Ovary (tissue), 9 donors: Measurements from ENCODE around the gene C4orf50. TPM values are rescaled to one million over a fixed set of nuclear protein-coding genes. Genes with fewer than 3 reads are reported as not detected.
A peak's percentile ranks its signal among the peaks of the same experiment; 100 is the strongest.

ENCODE experiments used
- DNase-seq, 5 donors: peaks; one replicate each; pipeline ENCODE4 v3.0.0-alpha.2; 2019 to 2020
- H3K27ac ChIP-seq, 2 donors: fragments of 200-600 bp; one replicate each; pipeline versions ENCODE4 v1.5.1 to v1.8.0; 2019 to 2022
- H3K27me3 ChIP-seq: fragments of 200-600 bp; one replicate; pipeline ENCODE4 v1.8.0; 2022
- H3K36me3 ChIP-seq: fragments of 200-600 bp; sonication (generic); one replicate; pipeline ENCODE4 v1.5.1; 2019
- H3K4me1 ChIP-seq: one replicate; pipeline ENCODE4 v1.8.1; 2013; ENCODE audit warnings: mild to moderate bottlenecking, moderate library complexity; ENCODE audit not compliant: insufficient read depth
- H3K4me3 ChIP-seq: fragments of 200-600 bp; sonication (generic); one replicate; pipeline ENCODE4 v1.5.1; 2017
- H3K9me3 ChIP-seq, 2 donors: fragments of 200-600 bp in 1 of 2; sonication (generic) in 1 of 2; one replicate each; pipeline versions ENCODE4 v1.5.1 to v1.8.1; 2013 to 2019; ENCODE audit warnings: mild to moderate bottlenecking in 1 of 2, moderate library complexity in 1 of 2
- CTCF ChIP-seq, 3 donors: fragments of 450-650 bp in 2 of 3; fragments of 200-600 bp in 1 of 3; IDR thresholded peaks; one replicate each; pipeline versions ENCODE4 v1.5.1 to v1.8.0; 2016 to 2022; ENCODE audit warnings: antibody characterized with exemption in 3 of 3, mild to moderate bottlenecking in 1 of 3
- EP300 ChIP-seq: sonication (generic); formaldehyde crosslinking; IDR thresholded peaks from one replicate; pipeline ENCODE4 v1.6.1; 2017; ENCODE audit warnings: antibody characterized with exemption
- POLR2A ChIP-seq: fragments of 450-650 bp; IDR thresholded peaks from one replicate; pipeline ENCODE4 v1.6.1; 2017; ENCODE audit warnings: antibody characterized with exemption, mild to moderate bottlenecking, moderate library complexity
- WGBS, 3 donors: extraction: QIAGEN DNeasy Blood & Tissue Kit in 1 of 3; methylation state at CpG; one replicate each; pipeline versions ENCODE4 v1.1.5 to v1.1.7; 2013 to 2017; 5-methylcytosine and 5-hydroxymethylcytosine counted together
- intact Hi-C, 4 donors: fragments of 100-400 bp; cut with DNase I; formaldehyde crosslinking; loops; one replicate each; pipeline versions ENCODE4 v1.11.0 to v1.15.1; 2022 to 2023
- polyA plus RNA-seq, 2 donors: library from polyadenylated mRNA; stranded (reverse); fragments of 200-250 nt in 1 of 2; fragments of 350-450 nt in 1 of 2; fragmentation: Illumina TruSeq in 1 of 2; extraction: RNeasy Lipid Tissue Mini Kit (QIAGEN cat#74804) in 1 of 2; gene quantifications; one replicate each; pipeline ENCODE4 v1.2.3, GENCODE V29; 2013 to 2014
- total RNA-seq, 7 donors: library from RNA; depleted of rRNA in 2 of 7; stranded (reverse); fragments of >200 nt in 2 of 7; fragmentation: NEBNext Ultra II Directional in 3 of 7; extraction: Animal tissue kit (Norgen Biotek cat#: 25700) in 3 of 7; gene quantifications; one replicate each; pipeline versions ENCODE4 v1.1.0 to v1.2.4, GENCODE V29; 2016 to 2023
- donor health status: DM: no; HTN: no; CAD: no; lungs with moderate emphysema.
- donor health status: DM: no; HTN: no; CAD: no.
- donor health status: Bipolar disorder and iron deficiency.
- donor health status: DM: yes; HTN: yes; CAD: no.
- donor health status: DM: no; HTN: no; CAD: no.
- donor health status: DM: yes; HTN: yes; CAD: no.

Gene C4orf50
- total and polyA plus RNA-seq, 9 donors: 0.04 to 0.35 (median 0.12) TPM

- DNase-seq: no peak
- Histone ChIP-seq H3K4me1 (peaks cover 4% of the 10 kb centered on the region), H3K27me3 (peaks cover 5% of the 10 kb centered on the region), H3K9me3 (no peaks in the 10 kb centered on the region), H3K36me3 (no peaks in the 10 kb centered on the region), H3K27ac (no peak overlapping the region), H3K4me3 (no peak overlapping the region)
- TF ChIP-seq CTCF (IDR thresholded peaks at IDR 0.05) (no peak), POLR2A (no peak), EP300 (no peak)
- WGBS, 3 donors: 7 to 16% (median 9%) methylated on average over 34 of the region's 34 CpGs
- intact Hi-C loops: no loop called here
These were observed 126.5 kb downstream of the C4orf50 start for GRCh38 chr4:5891563-5892322.

GRCh38 chr4:5890063-5890727, 128.0 kb downstream of the C4orf50 start:
- DNase-seq: no peak
- Histone ChIP-seq H3K27ac (no peak overlapping the region), H3K9me3 (no peaks in the 10 kb centered on the region), H3K4me3 (no peak overlapping the region), H3K4me1 (peaks cover 4% of the 10 kb centered on the region), H3K36me3 (no peaks in the 10 kb centered on the region), H3K27me3 (peaks cover 5% of the 10 kb centered on the region)
- TF ChIP-seq CTCF (IDR thresholded peaks at IDR 0.05) (no peak), EP300 (no peak), POLR2A (no peak)
- intact Hi-C loops: no loop called here
- WGBS, 3 donors: 1% methylated on average over 41 of the region's 41 CpGs

- WGBS, 3 donors: 14 to 17% (median 16%) methylated on average over 8 of the region's 8 CpGs
- no peak overlapping the region for H3K4me3 ChIP-seq
- TF ChIP-seq POLR2A (no peak), EP300 (no peak), CTCF (IDR thresholded peaks at IDR 0.05) (no peak)
- H3K9me3 ChIP-seq: no peaks in the 10 kb centered on the region
- intact Hi-C loops: no loop called here
- peaks cover 5% of the 10 kb centered on the region for H3K27me3 ChIP-seq
- no peak for DNase-seq
- H3K36me3 ChIP-seq: no peaks in the 10 kb centered on the region
- peaks cover 4% of the 10 kb centered on the region for H3K4me1 ChIP-seq
- H3K27ac ChIP-seq: no peak overlapping the region
These were observed 129.1 kb downstream of the C4orf50 start for GRCh38 chr4:5889002-5889696.

- intact Hi-C loops: no loop called here
- WGBS, 3 donors: 0 to 2% (median 1%) methylated on average over 47 to 81 of the region's 81 CpGs
- no peak overlapping the region for H3K27ac ChIP-seq
- H3K9me3 ChIP-seq: no peaks in the 10 kb centered on the region
- peak overlapping the region; percentile 50 for H3K4me3 ChIP-seq
- H3K27me3 ChIP-seq: peaks cover 5% of the 10 kb centered on the region
- peaks cover 4% of the 10 kb centered on the region for H3K4me1 ChIP-seq
- DNase-seq: peak in 1 of 5 donors; percentile 42
- no peaks in the 10 kb centered on the region for H3K36me3 ChIP-seq
- TF ChIP-seq EP300: no peak
- no peak for TF ChIP-seq POLR2A
- TF ChIP-seq CTCF (IDR thresholded peaks at IDR 0.05): no peak
These were observed 129.8 kb downstream of the C4orf50 start for GRCh38 chr4:5888222-5889001.
